CD14-positive monocyte (primary cell): Measurements from ENCODE around the gene MT2A. TPM values are rescaled to one million over a fixed set of nuclear protein-coding genes. Genes with fewer than 3 reads are reported as not detected.

Source experiments
- DNase-seq, 3 donors: peaks; one replicate each; pipeline ENCODE4 v3.0.0-alpha.2; 2011 to 2022
- H2AFZ ChIP-seq: 2 replicates; pipeline ENCODE4 v1.6.0; 2012; ENCODE audit warnings: mild to moderate bottlenecking, low read depth, low read length, inconsistent platforms; ENCODE audit not compliant: insufficient read depth, poor library complexity, severe bottlenecking
- H3K27ac ChIP-seq, 2 donors: 1 replicate in 1 of 2; 2 replicates in 1 of 2; pipeline ENCODE4 v1.5.1; 2012 to 2013; ENCODE audit warnings: low read length in 2 of 2, control low read depth in 1 of 2, inconsistent platforms in 1 of 2, low read depth in 1 of 2, mild to moderate bottlenecking in 1 of 2
- H3K27me3 ChIP-seq, 2 donors: one replicate each; pipeline versions ENCODE4 v1.6.0 to v1.6.1; 2011 to 2013; ENCODE audit warnings: low read length in 2 of 2; ENCODE audit not compliant: control insufficient read depth in 2 of 2, insufficient read depth in 2 of 2
- H3K36me3 ChIP-seq, 2 donors: replicated peaks in 1 of 2; 1 replicate in 1 of 2; 2 replicates in 1 of 2; pipeline versions ENCODE4 v1.5.1 to v1.6.1; 2012 to 2013; ENCODE audit warnings: low read length in 2 of 2, control low read depth in 1 of 2, inconsistent platforms in 1 of 2, mild to moderate bottlenecking in 1 of 2; ENCODE audit not compliant: insufficient read depth in 2 of 2, control insufficient read depth in 1 of 2
- H3K4me1 ChIP-seq, 2 donors: 1 replicate in 1 of 2; 2 replicates in 1 of 2; pipeline versions ENCODE4 v1.5.1 to v1.6.1; 2012 to 2013; ENCODE audit warnings: low read length in 2 of 2, control low read depth in 1 of 2, inconsistent platforms in 1 of 2, mild to moderate bottlenecking in 1 of 2, moderate library complexity in 1 of 2; ENCODE audit not compliant: insufficient read depth in 2 of 2, control insufficient read depth in 1 of 2
- H3K4me2 ChIP-seq: replicated peaks from 2 replicates; pipeline ENCODE3; 2012; ENCODE audit warnings: low read length, moderate library complexity, mild to moderate bottlenecking; ENCODE audit not compliant: poor library complexity, severe bottlenecking; ENCODE audit errors: extremely low read depth
- H3K4me3 ChIP-seq, 3 experiments: fragments of 200-600 bp in 1 of 3; sonication (generic) in 1 of 3; replicated peaks in 1 of 3; 1 replicate in 2 of 3; 2 replicates in 1 of 3; pipeline ENCODE4 v1.5.1; 2011 to 2013; ENCODE audit warnings: low read length in 3 of 3, mild to moderate bottlenecking in 3 of 3, control low read depth in 2 of 3, low read depth in 2 of 3, inconsistent platforms in 1 of 3, moderate library complexity in 1 of 3
- H3K79me2 ChIP-seq: 2 replicates; pipeline ENCODE4 v1.6.0; 2012; ENCODE audit warnings: mild to moderate bottlenecking, control low read depth, inconsistent platforms, low read length, moderate library complexity; ENCODE audit not compliant: insufficient read depth
- H3K9ac ChIP-seq: 2 replicates; pipeline ENCODE4 v1.6.0; 2017; ENCODE audit warnings: low read length, mild to moderate bottlenecking; ENCODE audit not compliant: insufficient read depth, poor library complexity, severe bottlenecking
- H3K9me3 ChIP-seq, 2 donors: replicated peaks in 1 of 2; 1 replicate in 1 of 2; 2 replicates in 1 of 2; pipeline versions ENCODE4 v1.5.1 to v1.6.1; 2012 to 2013; ENCODE audit warnings: low read length in 2 of 2, control low read depth in 1 of 2; ENCODE audit not compliant: control insufficient read depth in 1 of 2, insufficient read depth in 1 of 2
- H4K20me1 ChIP-seq: 2 replicates; pipeline ENCODE4 v1.6.0; 2012; ENCODE audit warnings: mild to moderate bottlenecking, low read length, control low read depth, moderate library complexity; ENCODE audit not compliant: insufficient read depth
- H3K27ac Mint-ChIP-seq, 7 donors: one replicate each; pipeline ENCODE4 v1.8.0; 2020; ENCODE audit warnings: mild to moderate bottlenecking in 7 of 7, mixed read lengths in 7 of 7, moderate library complexity in 6 of 7, inconsistent platforms in 2 of 7
- H3K27me3 Mint-ChIP-seq, 3 donors: one replicate each; pipeline ENCODE4 v1.8.0; 2021 to 2022; ENCODE audit warnings: low read depth in 3 of 3, mild to moderate bottlenecking in 3 of 3, mixed read lengths in 3 of 3, moderate library complexity in 3 of 3, inconsistent platforms in 1 of 3
- H3K36me3 Mint-ChIP-seq, 2 donors: one replicate each; pipeline ENCODE4 v1.8.0; 2020; ENCODE audit warnings: mixed read lengths in 2 of 2, inconsistent platforms in 1 of 2, mild to moderate bottlenecking in 1 of 2
- H3K4me1 Mint-ChIP-seq: one replicate; pipeline ENCODE4 v1.8.0; 2020; ENCODE audit warnings: mild to moderate bottlenecking, mixed read lengths
- H3K4me3 Mint-ChIP-seq, 2 donors: one replicate each; pipeline ENCODE4 v1.8.0; 2020; ENCODE audit warnings: mild to moderate bottlenecking in 2 of 2, mixed read lengths in 2 of 2, moderate library complexity in 1 of 2
- H3K9me3 Mint-ChIP-seq, 7 donors: one replicate each; pipeline ENCODE4 v1.8.0; 2020 to 2022; ENCODE audit warnings: mixed read lengths in 7 of 7, mild to moderate bottlenecking in 6 of 7, moderate library complexity in 6 of 7, inconsistent platforms in 2 of 7
- WGBS: methylation state at CpG from one replicate; pipeline ENCODE4 v1.1.5; 2013; ENCODE audit warnings: missing lambda C conversion rate; ENCODE audit not compliant: insufficient coverage; 5-methylcytosine and 5-hydroxymethylcytosine counted together
- intact Hi-C, 2 donors: fragments of 100-400 bp; cut with micrococcal nuclease; formaldehyde crosslinking; loops; one replicate each; pipeline versions ENCODE4 v1.15.0 to v1.15.1; 2023
- polyA plus RNA-seq, 3 donors: library from polyadenylated mRNA; depleted of rRNA in 1 of 3; unstranded in 2 of 3; stranded (reverse) in 1 of 3; fragments of 300-500 nt in 2 of 3; fragments of >200 nt in 1 of 3; fragmentation: Illumina TruSeq in 2 of 3; gene quantifications; 1 replicate in 2 of 3; 2 replicates in 1 of 3; pipeline ENCODE4 v1.2.3, GENCODE V29; 2012 to 2021
- TF ChIP-seq, protein P1 (sequence below): fragments of 200-600 bp; IDR thresholded peaks from one replicate; pipeline ENCODE4 v1.8.0; 2022; ENCODE audit warnings: antibody characterized with exemption, mild to moderate bottlenecking

Gene MT2A
- polyA plus RNA-seq, 3 donors = 26.8 to 228 (median 126) TPM

DNA sequence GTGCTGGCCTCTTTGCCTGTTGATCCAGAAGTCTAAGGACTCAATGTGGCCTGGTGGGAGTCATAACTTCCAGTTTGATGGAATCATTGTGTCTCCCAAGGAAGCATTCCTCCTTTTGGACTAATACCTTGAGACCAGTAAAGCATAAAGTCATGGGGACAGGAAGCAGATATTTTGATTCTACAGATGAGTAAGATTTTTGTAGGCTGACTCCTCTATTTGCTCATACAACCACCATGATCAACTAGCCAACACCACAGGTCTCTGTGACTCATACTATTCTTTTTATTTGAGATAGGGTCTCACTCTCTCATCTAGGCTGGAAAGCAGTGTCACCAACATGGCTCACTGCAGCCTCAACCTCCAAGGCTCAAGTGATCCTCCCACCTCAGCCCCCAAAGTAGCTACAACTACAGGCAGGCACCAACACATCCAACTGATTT lies 6.2 kb downstream of the MT2A start:
- H3K4me1 Mint-ChIP-seq = peaks cover 31% of the 10 kb centered on the region
- peaks cover 0 to 2% (median 0%) of the 10 kb centered on the region in 7 donors for H3K9me3 Mint-ChIP-seq

DNA sequence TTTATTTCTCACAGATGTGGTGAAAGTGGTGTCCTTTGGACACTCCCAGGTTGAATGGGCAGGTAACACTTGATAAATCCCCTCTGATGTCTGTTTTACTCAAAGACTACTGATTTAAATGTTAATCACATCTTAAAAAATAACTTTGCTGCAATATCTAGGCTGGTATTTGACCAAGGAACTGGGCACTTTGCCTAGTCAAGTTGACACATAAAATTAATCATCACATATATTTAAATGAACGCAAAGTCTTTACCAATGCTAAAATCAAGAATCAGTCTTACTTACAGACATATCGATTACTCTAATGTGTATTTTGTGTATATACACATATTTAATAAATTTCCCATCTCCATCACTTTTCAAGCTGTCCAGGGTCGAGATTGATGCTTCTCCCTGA lies 7.0 kb downstream of the MT2A start:
- TF ChIP-seq, protein P1, sequence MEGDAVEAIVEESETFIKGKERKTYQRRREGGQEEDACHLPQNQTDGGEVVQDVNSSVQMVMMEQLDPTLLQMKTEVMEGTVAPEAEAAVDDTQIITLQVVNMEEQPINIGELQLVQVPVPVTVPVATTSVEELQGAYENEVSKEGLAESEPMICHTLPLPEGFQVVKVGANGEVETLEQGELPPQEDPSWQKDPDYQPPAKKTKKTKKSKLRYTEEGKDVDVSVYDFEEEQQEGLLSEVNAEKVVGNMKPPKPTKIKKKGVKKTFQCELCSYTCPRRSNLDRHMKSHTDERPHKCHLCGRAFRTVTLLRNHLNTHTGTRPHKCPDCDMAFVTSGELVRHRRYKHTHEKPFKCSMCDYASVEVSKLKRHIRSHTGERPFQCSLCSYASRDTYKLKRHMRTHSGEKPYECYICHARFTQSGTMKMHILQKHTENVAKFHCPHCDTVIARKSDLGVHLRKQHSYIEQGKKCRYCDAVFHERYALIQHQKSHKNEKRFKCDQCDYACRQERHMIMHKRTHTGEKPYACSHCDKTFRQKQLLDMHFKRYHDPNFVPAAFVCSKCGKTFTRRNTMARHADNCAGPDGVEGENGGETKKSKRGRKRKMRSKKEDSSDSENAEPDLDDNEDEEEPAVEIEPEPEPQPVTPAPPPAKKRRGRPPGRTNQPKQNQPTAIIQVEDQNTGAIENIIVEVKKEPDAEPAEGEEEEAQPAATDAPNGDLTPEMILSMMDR = no peak
- Mint-ChIP-seq H3K4me3 (no peak overlapping the region), H3K27ac (no peak overlapping the region), H3K27me3 (peaks cover 36 to 47% (median 44%) of the 10 kb centered on the region in 3 donors), H3K36me3 (peaks cover 0 to 2% of the 10 kb centered on the region in 2 donors), H3K4me1 (peaks cover 25% of the 10 kb centered on the region), H3K9me3 (peaks cover 0 to 2% (median 0%) of the 10 kb centered on the region in 7 donors)
- no peak overlapping the region for H2AFZ ChIP-seq
- intact Hi-C loops = no loop called here
- H3K36me3 ChIP-seq = no peaks in the 10 kb centered on the region
- H3K9ac ChIP-seq = no peak overlapping the region
- H3K4me2 ChIP-seq = no peak overlapping the region
- no peaks in the 10 kb centered on the region for H3K9me3 ChIP-seq
- H3K27me3 ChIP-seq = peaks cover 18 to 40% of the 10 kb centered on the region in 2 donors
- no peak overlapping the region for H3K27ac ChIP-seq
- 100% methylated on average over 1 of the region's 3 CpGs for WGBS
- H3K4me1 ChIP-seq = peaks cover 17 to 24% of the 10 kb centered on the region in 2 donors
- H3K4me3 ChIP-seq = no peak overlapping the region
- no peaks in the 10 kb centered on the region for H4K20me1 ChIP-seq
- no peak for DNase-seq
- no peaks in the 10 kb centered on the region for H3K79me2 ChIP-seq

More for the DNA sequence above, 6.2 kb downstream of the MT2A start:
- H3K36me3 ChIP-seq = no peaks in the 10 kb centered on the region
- H2AFZ ChIP-seq = no peak overlapping the region
- H3K4me2 ChIP-seq = no peak overlapping the region
- Mint-ChIP-seq H3K4me3 (no peak overlapping the region), H3K36me3 (peaks cover 0 to 2% of the 10 kb centered on the region in 2 donors), H3K27me3 (peaks cover 31 to 40% (median 37%) of the 10 kb centered on the region in 3 donors), H3K27ac (no peak overlapping the region)
- no peak for DNase-seq
- intact Hi-C loops = no loop called here
- no peak overlapping the region for H3K9ac ChIP-seq
- peaks cover 23 to 31% of the 10 kb centered on the region in 2 donors for H3K4me1 ChIP-seq
- peaks cover 18 to 39% of the 10 kb centered on the region in 2 donors for H3K27me3 ChIP-seq
- no peaks in the 10 kb centered on the region for H4K20me1 ChIP-seq
- H3K9me3 ChIP-seq = no peaks in the 10 kb centered on the region
- no peak overlapping the region for H3K4me3 ChIP-seq
- TF ChIP-seq, protein P1 = no peak
- H3K27ac ChIP-seq = no peak overlapping the region
- H3K79me2 ChIP-seq = no peaks in the 10 kb centered on the region
